Activated naive CD4-positive, alpha-beta T cell treated with anti-CD3 and anti-CD28 coated beads, Interleukin-2, amount 50 U/mL, for 24 hours (primary cell): ENCODE results near the gene TICAM2.
A peak's percentile ranks its signal among the peaks of the same experiment; 100 is the strongest.

Source experiments
- H3K27ac Mint-ChIP-seq: one replicate; pipeline ENCODE4 v1.8.0; 2021; ENCODE audit warnings: mild to moderate bottlenecking, mixed read lengths
- H3K27me3 Mint-ChIP-seq: one replicate; pipeline ENCODE4 v1.8.0; 2021; ENCODE audit warnings: mixed read lengths
- H3K36me3 Mint-ChIP-seq: one replicate; pipeline ENCODE4 v1.8.0; 2021; ENCODE audit warnings: mixed read lengths
- H3K4me1 Mint-ChIP-seq: one replicate; pipeline ENCODE4 v1.8.0; 2021; ENCODE audit warnings: mixed read lengths
- H3K4me3 Mint-ChIP-seq: one replicate; pipeline ENCODE4 v1.8.0; 2021; ENCODE audit warnings: mild to moderate bottlenecking, mixed read lengths
- H3K9me3 Mint-ChIP-seq: one replicate; pipeline ENCODE4 v1.8.0; 2021; ENCODE audit warnings: mixed read lengths

The TICAM2 gene

GRCh38 chr5:115624994-115625393 is 22.7 kb upstream of the TICAM2 start:
- Mint-ChIP-seq H3K27ac (peak overlapping the region; percentile 2), H3K4me1 (peaks cover 34% of the 10 kb centered on the region), H3K27me3 (no peaks in the 10 kb centered on the region), H3K9me3 (no peaks in the 10 kb centered on the region), H3K4me3 (no peak overlapping the region), H3K36me3 (peaks cover 3% of the 10 kb centered on the region)

DNA sequence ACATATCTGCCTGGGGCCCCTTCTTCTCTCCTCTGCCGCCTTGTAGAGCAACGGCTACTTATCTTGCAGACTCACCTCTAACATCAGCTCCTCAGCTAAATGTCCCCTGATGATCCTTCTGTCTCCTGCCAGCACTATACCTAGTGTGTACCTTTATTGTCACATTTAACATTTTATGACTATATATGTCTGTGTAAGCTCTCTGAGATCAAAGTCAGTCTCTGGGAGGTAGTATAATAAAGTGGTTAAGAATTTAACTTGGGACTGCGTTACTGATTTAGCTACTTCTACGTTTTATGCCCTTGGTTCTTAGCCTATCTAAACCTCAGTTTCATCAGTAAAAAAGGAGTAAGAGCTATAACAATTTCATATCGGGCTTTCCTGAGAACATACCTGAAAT is 21.4 kb upstream of the TICAM2 start:
- H3K36me3 Mint-ChIP-seq = peaks cover 4% of the 10 kb centered on the region
- H3K9me3 Mint-ChIP-seq = no peaks in the 10 kb centered on the region
- H3K27ac Mint-ChIP-seq = no peak overlapping the region
- no peaks in the 10 kb centered on the region for H3K27me3 Mint-ChIP-seq
- no peak overlapping the region for H3K4me3 Mint-ChIP-seq
- peaks cover 37% of the 10 kb centered on the region for H3K4me1 Mint-ChIP-seq

- peaks cover 5% of the 10 kb centered on the region for H3K36me3 Mint-ChIP-seq
Measured at GRCh38 chr5:115621365-115621900, 19.2 kb upstream of the TICAM2 start.

GRCh38 chr5:115616892-115617291 is 14.6 kb upstream of the TICAM2 start:
- H3K36me3 Mint-ChIP-seq = peaks cover 9% of the 10 kb centered on the region

More at GRCh38 chr5:115621365-115621900, 19.2 kb upstream of the TICAM2 start:
- H3K4me1 Mint-ChIP-seq = peaks cover 29% of the 10 kb centered on the region
- H3K27ac Mint-ChIP-seq = peak overlapping the region; percentile 94
- H3K9me3 Mint-ChIP-seq = no peaks in the 10 kb centered on the region
- peak overlapping the region; percentile 24 for H3K4me3 Mint-ChIP-seq
- no peaks in the 10 kb centered on the region for H3K27me3 Mint-ChIP-seq

DNA sequence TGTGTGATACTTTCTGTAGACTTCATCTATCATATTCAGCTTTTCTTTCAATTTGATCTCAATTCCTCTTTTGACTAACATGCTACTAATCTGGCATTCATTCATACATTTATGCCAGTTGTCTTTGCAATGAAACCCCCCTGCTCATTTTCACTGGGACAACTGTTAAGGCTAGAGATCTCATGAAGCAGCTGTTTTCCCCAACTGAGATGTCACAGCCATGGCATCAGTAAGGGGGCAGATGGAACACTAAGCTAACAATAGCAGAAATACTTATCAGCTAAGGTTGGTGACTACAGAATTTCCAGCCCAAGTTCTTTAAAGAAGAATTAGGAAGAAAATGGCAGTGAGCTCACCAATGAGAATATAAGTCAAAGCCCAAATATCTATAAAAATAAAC is 14.2 kb upstream of the TICAM2 start:
- Mint-ChIP-seq H3K4me3 (no peak overlapping the region), H3K9me3 (no peaks in the 10 kb centered on the region), H3K4me1 (peaks cover 16% of the 10 kb centered on the region), H3K36me3 (peaks cover 8% of the 10 kb centered on the region), H3K27me3 (no peaks in the 10 kb centered on the region), H3K27ac (no peak overlapping the region)

More at GRCh38 chr5:115616892-115617291, 14.6 kb upstream of the TICAM2 start:
- H3K4me1 Mint-ChIP-seq = peaks cover 17% of the 10 kb centered on the region
- no peak overlapping the region for H3K4me3 Mint-ChIP-seq
- H3K27me3 Mint-ChIP-seq = no peaks in the 10 kb centered on the region
- H3K9me3 Mint-ChIP-seq = no peaks in the 10 kb centered on the region
- H3K27ac Mint-ChIP-seq = no peak overlapping the region

GRCh38 chr5:115611873-115612272 is 9.6 kb upstream of the TICAM2 start:
- Mint-ChIP-seq H3K27ac (no peak overlapping the region), H3K4me1 (peaks cover 37% of the 10 kb centered on the region), H3K9me3 (no peaks in the 10 kb centered on the region), H3K4me3 (no peak overlapping the region), H3K36me3 (peaks cover 7% of the 10 kb centered on the region), H3K27me3 (no peaks in the 10 kb centered on the region)

- Mint-ChIP-seq H3K4me1 (peaks cover 58% of the 10 kb centered on the region), H3K27me3 (no peaks in the 10 kb centered on the region), H3K27ac (peak overlapping the region; percentile 90), H3K36me3 (peaks cover 5% of the 10 kb centered on the region), H3K4me3 (no peak overlapping the region), H3K9me3 (no peaks in the 10 kb centered on the region)
Measured at GRCh38 chr5:115607935-115608334, 5.7 kb upstream of the TICAM2 start.

- H3K36me3 Mint-ChIP-seq = peaks cover 5% of the 10 kb centered on the region
- H3K4me1 Mint-ChIP-seq = peaks cover 58% of the 10 kb centered on the region
- no peaks in the 10 kb centered on the region for H3K9me3 Mint-ChIP-seq
- H3K27me3 Mint-ChIP-seq = no peaks in the 10 kb centered on the region
- no peak overlapping the region for H3K4me3 Mint-ChIP-seq
- peak overlapping the region; percentile 9 for H3K27ac Mint-ChIP-seq
Measured at GRCh38 chr5:115605436-115605835, 3.2 kb upstream of the TICAM2 start.

GRCh38 chr5:115602591-115603125 is 379 bp upstream of the TICAM2 start:
- peak overlapping the region; percentile 83 for H3K4me3 Mint-ChIP-seq
- H3K27me3 Mint-ChIP-seq = no peaks in the 10 kb centered on the region
- peak overlapping the region; percentile 63 for H3K27ac Mint-ChIP-seq
- no peaks in the 10 kb centered on the region for H3K9me3 Mint-ChIP-seq
- H3K36me3 Mint-ChIP-seq = peaks cover 2% of the 10 kb centered on the region
- peaks cover 50% of the 10 kb centered on the region for H3K4me1 Mint-ChIP-seq

GRCh38 chr5:115600766-115601165 is 1.5 kb downstream of the TICAM2 start:
- H3K4me3 Mint-ChIP-seq = peak overlapping the region; percentile 11
- H3K4me1 Mint-ChIP-seq = peaks cover 36% of the 10 kb centered on the region
- H3K9me3 Mint-ChIP-seq = no peaks in the 10 kb centered on the region
- H3K27me3 Mint-ChIP-seq = no peaks in the 10 kb centered on the region
- peak overlapping the region; percentile 24 for H3K27ac Mint-ChIP-seq
- H3K36me3 Mint-ChIP-seq = peaks cover 2% of the 10 kb centered on the region

- Mint-ChIP-seq H3K4me1 (peaks cover 36% of the 10 kb centered on the region), H3K27me3 (no peaks in the 10 kb centered on the region), H3K27ac (peak overlapping the region; percentile 82), H3K9me3 (no peaks in the 10 kb centered on the region), H3K36me3 (peaks cover 2% of the 10 kb centered on the region), H3K4me3 (peak overlapping the region; percentile 19)
Measured at GRCh38 chr5:115599924-115600323, 2.4 kb downstream of the TICAM2 start.

DNA sequence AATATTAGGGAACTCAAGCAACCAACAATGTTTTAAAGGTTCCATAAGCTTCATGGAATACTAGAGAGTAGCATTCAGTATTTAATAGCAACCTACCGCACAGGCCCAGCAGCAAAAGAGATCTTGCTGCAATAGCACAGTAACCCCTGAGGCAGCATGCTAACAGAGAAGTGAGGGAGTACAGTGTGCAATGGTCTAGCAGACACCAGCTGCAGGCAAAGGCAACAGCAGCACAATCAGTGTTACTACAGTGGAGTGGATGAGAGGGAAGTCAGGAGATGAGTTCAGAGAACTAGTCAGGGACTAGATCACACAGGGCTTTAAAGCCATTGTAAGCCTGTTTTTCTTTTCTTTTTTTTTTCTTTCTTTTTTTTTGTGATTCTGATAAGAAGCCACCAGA is 2.8 kb downstream of the TICAM2 start:
- Mint-ChIP-seq H3K9me3 (no peaks in the 10 kb centered on the region), H3K36me3 (peaks cover 2% of the 10 kb centered on the region), H3K27me3 (no peaks in the 10 kb centered on the region), H3K4me1 (peaks cover 36% of the 10 kb centered on the region), H3K4me3 (no peak overlapping the region), H3K27ac (no peak overlapping the region)

GRCh38 chr5:115594128-115595047 is 7.9 kb downstream of the TICAM2 start:
- Mint-ChIP-seq H3K27ac (no peak overlapping the region), H3K4me1 (peaks cover under 1% of the 10 kb centered on the region), H3K4me3 (no peak overlapping the region), H3K36me3 (peaks cover 3% of the 10 kb centered on the region), H3K9me3 (no peaks in the 10 kb centered on the region), H3K27me3 (no peaks in the 10 kb centered on the region)

DNA sequence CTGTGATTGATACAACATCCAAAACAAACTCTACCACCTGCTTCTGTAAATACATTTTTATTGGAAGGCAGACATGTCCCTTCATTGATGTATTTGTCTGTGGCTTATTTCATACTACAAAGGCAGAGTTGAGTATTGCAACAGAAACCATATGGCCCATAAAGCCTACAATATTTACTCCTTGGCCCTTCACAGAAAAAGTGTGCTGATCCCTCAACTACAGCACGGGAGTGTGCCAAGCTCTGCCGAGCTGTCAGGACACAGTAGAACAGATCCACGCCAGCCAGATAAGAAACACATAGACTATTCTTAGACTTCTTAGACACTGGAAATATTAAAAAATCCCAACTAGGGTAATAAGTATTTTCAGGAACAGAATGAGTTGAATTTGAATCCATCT is 13.2 kb downstream of the TICAM2 start:
- no peaks in the 10 kb centered on the region for H3K27me3 Mint-ChIP-seq
- no peak overlapping the region for H3K27ac Mint-ChIP-seq
- H3K4me1 Mint-ChIP-seq = no peaks in the 10 kb centered on the region
- H3K9me3 Mint-ChIP-seq = no peaks in the 10 kb centered on the region
- H3K36me3 Mint-ChIP-seq = peaks cover 3% of the 10 kb centered on the region
- no peak overlapping the region for H3K4me3 Mint-ChIP-seq

GRCh38 chr5:115588640-115589039 is 13.6 kb downstream of the TICAM2 start:
- no peaks in the 10 kb centered on the region for H3K27me3 Mint-ChIP-seq
- no peak overlapping the region for H3K27ac Mint-ChIP-seq
- peaks cover 3% of the 10 kb centered on the region for H3K36me3 Mint-ChIP-seq
- H3K4me3 Mint-ChIP-seq = no peak overlapping the region
- H3K4me1 Mint-ChIP-seq = no peaks in the 10 kb centered on the region
- no peaks in the 10 kb centered on the region for H3K9me3 Mint-ChIP-seq

DNA sequence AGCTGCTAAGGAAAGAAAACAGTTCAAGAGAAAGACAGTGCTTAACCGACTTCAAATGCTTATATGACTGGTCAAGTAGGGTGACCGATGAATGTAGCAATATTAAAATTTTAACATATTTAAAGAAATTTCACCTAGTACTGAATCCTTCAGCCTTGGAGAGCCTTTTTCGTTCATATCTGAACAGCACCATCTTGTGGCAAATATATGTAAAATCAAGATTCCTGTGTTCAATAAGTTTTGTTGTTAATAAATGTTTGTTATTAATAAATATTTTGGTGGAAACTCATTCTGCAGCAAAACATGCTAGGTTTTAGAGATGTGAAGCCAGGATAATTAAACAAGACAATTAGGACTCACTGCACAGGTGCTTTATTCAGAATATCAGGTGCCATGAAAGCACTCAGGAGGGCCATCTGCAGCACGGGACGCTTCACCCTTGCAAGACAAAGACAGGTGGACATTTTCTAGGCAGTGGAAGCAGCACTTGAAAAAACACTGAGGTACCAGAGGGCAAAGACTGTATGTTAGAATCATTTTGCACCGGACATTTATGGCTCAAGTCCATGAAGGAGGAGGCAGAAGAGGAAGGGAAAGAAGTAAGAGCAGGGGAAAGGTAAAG is 15.6 kb downstream of the TICAM2 start:
- no peaks in the 10 kb centered on the region for H3K9me3 Mint-ChIP-seq
- H3K4me1 Mint-ChIP-seq = no peaks in the 10 kb centered on the region
- H3K4me3 Mint-ChIP-seq = no peak overlapping the region
- no peak overlapping the region for H3K27ac Mint-ChIP-seq
- peaks cover 1% of the 10 kb centered on the region for H3K36me3 Mint-ChIP-seq
- H3K27me3 Mint-ChIP-seq = no peaks in the 10 kb centered on the region
